ENCODE measurements around the gene NEURL2. TPM values are rescaled to one million over a fixed set of nuclear protein-coding genes. Genes with fewer than 3 reads are reported as not detected.

Gene NEURL2
- total RNA-seq, 1 donor from 2014 or later, result 8.3 TPM

DNA sequence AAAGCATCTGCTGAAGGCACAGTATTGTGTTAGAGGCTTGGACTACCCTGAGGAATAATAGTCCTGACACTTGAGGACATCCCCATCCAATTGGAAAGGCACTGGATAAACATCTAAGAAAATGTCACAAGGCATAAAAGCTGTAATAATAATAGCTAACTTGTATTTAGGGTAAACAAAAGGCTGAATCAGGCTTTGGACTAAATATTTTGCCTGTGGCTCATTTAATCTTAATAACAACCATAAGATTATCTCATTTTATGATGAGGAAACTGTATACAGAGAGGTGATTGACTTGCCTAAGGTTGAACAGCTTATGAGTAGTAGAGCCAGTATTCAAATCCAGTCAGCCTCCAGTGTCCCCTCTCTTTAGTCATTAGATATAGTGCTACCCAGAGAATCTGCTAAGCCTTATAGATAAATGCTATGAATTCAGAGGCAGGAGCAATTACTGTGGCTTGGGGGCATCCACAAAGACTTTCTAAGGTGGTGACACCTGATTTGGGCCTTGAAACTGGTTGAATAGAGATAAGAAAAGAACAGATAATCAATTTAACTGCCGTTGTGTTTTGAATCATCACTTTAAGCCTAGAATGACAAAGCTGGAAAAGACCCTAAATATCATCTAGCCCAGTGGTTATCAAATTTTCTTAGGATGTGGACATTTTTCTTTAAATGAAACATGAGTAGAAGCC, 17.5 kb downstream of the NEURL2 start:
- no peak for DNase-seq (ENCODE audit: low spot score in 2 of 2, unreplicated experiment in 2 of 2)
- TF ChIP-seq, protein P1, sequence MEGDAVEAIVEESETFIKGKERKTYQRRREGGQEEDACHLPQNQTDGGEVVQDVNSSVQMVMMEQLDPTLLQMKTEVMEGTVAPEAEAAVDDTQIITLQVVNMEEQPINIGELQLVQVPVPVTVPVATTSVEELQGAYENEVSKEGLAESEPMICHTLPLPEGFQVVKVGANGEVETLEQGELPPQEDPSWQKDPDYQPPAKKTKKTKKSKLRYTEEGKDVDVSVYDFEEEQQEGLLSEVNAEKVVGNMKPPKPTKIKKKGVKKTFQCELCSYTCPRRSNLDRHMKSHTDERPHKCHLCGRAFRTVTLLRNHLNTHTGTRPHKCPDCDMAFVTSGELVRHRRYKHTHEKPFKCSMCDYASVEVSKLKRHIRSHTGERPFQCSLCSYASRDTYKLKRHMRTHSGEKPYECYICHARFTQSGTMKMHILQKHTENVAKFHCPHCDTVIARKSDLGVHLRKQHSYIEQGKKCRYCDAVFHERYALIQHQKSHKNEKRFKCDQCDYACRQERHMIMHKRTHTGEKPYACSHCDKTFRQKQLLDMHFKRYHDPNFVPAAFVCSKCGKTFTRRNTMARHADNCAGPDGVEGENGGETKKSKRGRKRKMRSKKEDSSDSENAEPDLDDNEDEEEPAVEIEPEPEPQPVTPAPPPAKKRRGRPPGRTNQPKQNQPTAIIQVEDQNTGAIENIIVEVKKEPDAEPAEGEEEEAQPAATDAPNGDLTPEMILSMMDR (IDR thresholded peaks at IDR 0.05; ENCODE audit: unreplicated experiment), result no peak
- Mint-ChIP-seq H3K9me3 (no peaks in the 10 kb centered on the region), H3K4me3 (no peak overlapping the region), H3K27ac (no peak overlapping the region), H3K36me3 (peaks cover 1% of the 10 kb centered on the region), H3K27me3 (ENCODE audit: low read depth) (no peaks in the 10 kb centered on the region), H3K4me1 (no peaks in the 10 kb centered on the region)

DNA sequence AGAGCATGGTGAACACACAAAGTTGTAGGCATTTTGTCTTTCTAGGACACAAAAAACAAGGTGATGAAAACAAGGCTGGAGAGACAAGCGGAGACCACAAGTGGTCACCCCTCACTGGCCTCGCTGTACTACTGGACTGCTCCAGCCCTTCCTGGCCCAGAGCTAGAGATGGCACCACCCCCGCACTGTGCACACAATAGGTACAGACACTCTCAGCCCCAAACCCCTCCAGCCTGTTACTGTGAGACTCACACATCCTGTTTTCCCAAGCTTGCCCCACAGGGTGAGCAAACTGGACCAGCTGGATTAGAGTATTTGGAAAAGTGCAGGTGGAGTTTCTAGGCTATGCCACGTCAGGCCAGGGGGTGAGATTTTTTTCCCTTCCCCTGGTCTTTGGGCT, 18.4 kb downstream of the NEURL2 start:
- TF ChIP-seq, protein P1 (IDR thresholded peaks at IDR 0.05; ENCODE audit: unreplicated experiment), result no peak
- Mint-ChIP-seq H3K36me3 (peaks cover 1% of the 10 kb centered on the region), H3K4me3 (no peak overlapping the region)

DNA sequence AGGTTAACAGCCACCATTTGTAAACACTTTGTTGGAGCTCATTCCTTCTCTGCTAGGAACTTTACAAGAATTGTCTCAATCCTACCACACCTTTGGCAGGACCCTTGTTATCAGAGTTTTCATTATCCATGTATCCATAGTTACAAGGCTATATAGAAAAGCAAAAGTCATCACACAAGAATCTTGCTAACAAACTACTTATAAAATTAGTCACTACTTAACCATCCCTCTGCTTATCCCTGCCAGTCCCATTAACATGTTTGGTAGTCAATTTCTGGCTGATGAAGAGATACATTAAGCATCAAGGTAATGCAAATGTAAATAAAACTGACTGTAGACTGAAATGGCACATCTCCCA, 23.2 kb downstream of the NEURL2 start:
- H3K27me3 Mint-ChIP-seq (ENCODE audit: low read depth), result no peaks in the 10 kb centered on the region
- TF ChIP-seq, protein P1 (IDR thresholded peaks at IDR 0.05; ENCODE audit: unreplicated experiment), result no peak
- H3K4me1 Mint-ChIP-seq, result no peaks in the 10 kb centered on the region
- no peak overlapping the region for H3K27ac Mint-ChIP-seq
- H3K4me3 Mint-ChIP-seq, result no peak overlapping the region
- no peaks in the 10 kb centered on the region for H3K9me3 Mint-ChIP-seq
- H3K36me3 Mint-ChIP-seq, result peaks cover 1% of the 10 kb centered on the region
- no peak for DNase-seq (ENCODE audit: low spot score in 2 of 2, unreplicated experiment in 2 of 2)

More for the DNA sequence above, 18.4 kb downstream of the NEURL2 start:
- Mint-ChIP-seq H3K4me1 (no peaks in the 10 kb centered on the region), H3K9me3 (no peaks in the 10 kb centered on the region), H3K27ac (no peak overlapping the region), H3K27me3 (ENCODE audit: low read depth) (no peaks in the 10 kb centered on the region)
- DNase-seq (ENCODE audit: low spot score in 2 of 2, unreplicated experiment in 2 of 2), result no peak

DNA sequence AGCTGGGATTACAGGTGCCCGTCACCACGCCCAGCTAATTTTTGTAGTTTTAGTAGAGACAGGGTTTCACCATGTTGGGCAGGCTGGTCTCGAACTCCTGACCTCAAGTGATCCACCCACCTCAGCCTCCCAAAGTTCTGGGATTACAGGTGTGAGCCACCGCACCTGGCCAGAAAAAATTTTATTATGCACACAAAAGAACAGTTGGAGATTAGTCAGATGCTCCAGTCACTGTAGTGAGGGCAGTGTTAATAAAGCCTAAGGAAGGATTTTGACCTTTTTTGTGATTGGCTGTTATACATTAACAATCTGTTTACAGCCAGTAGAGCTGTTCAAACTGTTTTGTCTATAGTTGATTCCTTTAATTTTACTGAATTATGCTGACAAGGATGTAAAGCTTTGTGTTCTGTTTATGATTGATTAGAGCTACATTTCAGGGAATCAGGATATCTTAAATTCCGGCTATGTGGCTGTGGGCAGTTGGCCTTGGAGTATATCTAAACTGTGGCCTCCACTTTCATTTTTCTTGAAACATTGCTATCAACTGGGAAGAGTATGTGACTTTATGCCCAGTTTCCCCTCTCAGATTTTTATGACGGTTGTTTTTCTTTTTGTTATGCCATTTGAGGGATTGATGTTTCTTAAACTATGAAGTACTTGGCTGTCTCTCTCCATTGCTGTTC, 23.7 kb downstream of the NEURL2 start:
- no peak overlapping the region for H3K4me3 Mint-ChIP-seq
- no peaks in the 10 kb centered on the region for H3K27me3 Mint-ChIP-seq (ENCODE audit: low read depth)
- H3K36me3 Mint-ChIP-seq, result peaks cover under 1% of the 10 kb centered on the region
- no peaks in the 10 kb centered on the region for H3K9me3 Mint-ChIP-seq
- TF ChIP-seq, protein P1 (IDR thresholded peaks at IDR 0.05; ENCODE audit: unreplicated experiment), result no peak
- H3K4me1 Mint-ChIP-seq, result no peaks in the 10 kb centered on the region
- no peak for DNase-seq (ENCODE audit: low spot score in 2 of 2, unreplicated experiment in 2 of 2)
- no peak overlapping the region for H3K27ac Mint-ChIP-seq

DNA sequence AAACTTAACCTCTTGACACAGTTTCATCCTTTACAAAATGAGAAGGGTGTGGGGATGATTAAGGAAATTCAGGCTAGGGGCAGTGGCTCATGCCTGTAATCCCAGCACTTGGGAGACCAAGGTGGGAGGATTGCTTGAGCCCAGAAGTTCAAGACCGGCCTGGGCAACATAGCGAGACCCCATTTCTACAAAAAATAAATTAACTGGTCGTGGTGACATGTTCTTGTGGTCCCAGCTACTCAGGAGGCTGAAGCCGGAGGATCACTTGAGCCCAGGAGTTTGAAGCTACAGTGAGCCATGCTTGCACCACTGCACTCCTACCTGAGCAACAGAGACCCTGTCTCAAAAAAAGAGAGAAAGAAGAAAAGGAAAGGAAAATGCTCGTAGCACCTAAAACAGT, 24.6 kb downstream of the NEURL2 start:
- no peaks in the 10 kb centered on the region for H3K4me1 Mint-ChIP-seq
- TF ChIP-seq, protein P1 (IDR thresholded peaks at IDR 0.05; ENCODE audit: unreplicated experiment), result no peak
- no peaks in the 10 kb centered on the region for H3K27me3 Mint-ChIP-seq (ENCODE audit: low read depth)
- H3K27ac Mint-ChIP-seq, result no peak overlapping the region
- H3K4me3 Mint-ChIP-seq, result no peak overlapping the region
- H3K9me3 Mint-ChIP-seq, result no peaks in the 10 kb centered on the region
- DNase-seq (ENCODE audit: low spot score in 2 of 2, unreplicated experiment in 2 of 2), result no peak
- H3K36me3 Mint-ChIP-seq, result no peaks in the 10 kb centered on the region

Data from mesothelial cell of epicardium (in vitro differentiated cells).